HUES48 (cell line): Measurements from ENCODE around the gene SLC35D3.
"Not testable (repeated sequence)": the region's sequence is repeated elsewhere in the genome, so short reads cannot be mapped to it uniquely, and the experiment has no call there.

Source experiments
- H3K27ac ChIP-seq: one replicate; pipeline ENCODE4 v1.7.0; 2013; ENCODE audit warnings: low read depth, low read length, inconsistent platforms
- H3K27me3 ChIP-seq: 2 replicates; pipeline ENCODE4 v1.6.1; 2013; ENCODE audit warnings: mild to moderate bottlenecking, low read length; ENCODE audit not compliant: control insufficient read depth, insufficient read depth
- H3K36me3 ChIP-seq: 2 replicates; pipeline ENCODE4 v1.6.1; 2013; ENCODE audit warnings: low read length; ENCODE audit not compliant: control insufficient read depth, insufficient read depth
- H3K4me1 ChIP-seq: 2 replicates; pipeline ENCODE4 v1.6.1; 2013; ENCODE audit warnings: mild to moderate bottlenecking, low read length; ENCODE audit not compliant: control insufficient read depth, insufficient read depth
- H3K4me3 ChIP-seq: 2 replicates; pipeline ENCODE4 v1.5.1; 2013; ENCODE audit warnings: mild to moderate bottlenecking, low read depth, low read length
- H3K9ac ChIP-seq: 2 replicates; pipeline ENCODE4 v1.6.1; 2013; ENCODE audit warnings: mild to moderate bottlenecking, low read depth, low read length, moderate library complexity
- H3K9me3 ChIP-seq: 2 replicates; pipeline ENCODE4 v1.6.1; 2013; ENCODE audit warnings: low read length; ENCODE audit not compliant: control insufficient read depth, insufficient read depth

The SLC35D3 gene

GRCh38 chr6:136895901-136896300 is 26.2 kb upstream of the SLC35D3 start:
- no peaks in the 10 kb centered on the region for H3K4me1 ChIP-seq
- H3K27me3 ChIP-seq: no peaks in the 10 kb centered on the region
- no peak overlapping the region for H3K9ac ChIP-seq
- no peaks in the 10 kb centered on the region for H3K9me3 ChIP-seq
- no peak overlapping the region for H3K27ac ChIP-seq
- peaks cover 17% of the 10 kb centered on the region for H3K36me3 ChIP-seq
- H3K4me3 ChIP-seq: no peak overlapping the region

- no peak overlapping the region for H3K9ac ChIP-seq
- H3K27me3 ChIP-seq: no peaks in the 10 kb centered on the region
- peaks cover 17% of the 10 kb centered on the region for H3K36me3 ChIP-seq
- no peaks in the 10 kb centered on the region for H3K9me3 ChIP-seq
- no peak overlapping the region for H3K27ac ChIP-seq
- no peak overlapping the region for H3K4me3 ChIP-seq
- no peaks in the 10 kb centered on the region for H3K4me1 ChIP-seq
These were observed 25.0 kb upstream of the SLC35D3 start for GRCh38 chr6:136897071-136897470.

GRCh38 chr6:136901212-136901784 is 20.8 kb upstream of the SLC35D3 start:
- Histone ChIP-seq H3K27me3 (no peaks in the 10 kb centered on the region), H3K4me3 (no peak overlapping the region), H3K9ac (no peak overlapping the region), H3K4me1 (no peaks in the 10 kb centered on the region), H3K27ac (no peak overlapping the region), H3K36me3 (peaks cover 26% of the 10 kb centered on the region), H3K9me3 (no peaks in the 10 kb centered on the region)

- H3K36me3 ChIP-seq: peaks cover 18% of the 10 kb centered on the region
- H3K27me3 ChIP-seq, H3K4me3 ChIP-seq, H3K27ac ChIP-seq, H3K4me1 ChIP-seq, H3K9ac ChIP-seq, H3K9me3 ChIP-seq: not testable (repeated sequence)
These were observed 17.6 kb upstream of the SLC35D3 start for GRCh38 chr6:136904477-136904876.

GRCh38 chr6:136914947-136915346 is 7.2 kb upstream of the SLC35D3 start:
- H3K4me3 ChIP-seq: no peak overlapping the region
- no peaks in the 10 kb centered on the region; the same call in 1 of the 2 replicates for H3K4me1 ChIP-seq
- H3K36me3 ChIP-seq: peaks cover 2% of the 10 kb centered on the region; the same call in 1 of the 2 replicates
- no peaks in the 10 kb centered on the region for H3K9me3 ChIP-seq
- H3K27me3 ChIP-seq: peaks cover 13% of the 10 kb centered on the region
- no peak overlapping the region for H3K27ac ChIP-seq
- H3K9ac ChIP-seq: no peak overlapping the region

GRCh38 chr6:136918706-136919105 is 3.4 kb upstream of the SLC35D3 start:
- no peak overlapping the region for H3K27ac ChIP-seq
- peaks cover 4% of the 10 kb centered on the region; the same call in 1 of the 2 replicates for H3K4me1 ChIP-seq
- H3K27me3 ChIP-seq: peaks cover 51% of the 10 kb centered on the region
- no peak overlapping the region for H3K4me3 ChIP-seq
- no peak overlapping the region for H3K9ac ChIP-seq
- H3K9me3 ChIP-seq: no peaks in the 10 kb centered on the region
- H3K36me3 ChIP-seq: 0 out of 2 replicates have a peak, but pooled peaks cover under 1% of the 10 kb centered on the region

GRCh38 chr6:136920216-136920615 is 1.9 kb upstream of the SLC35D3 start:
- H3K9me3 ChIP-seq: no peaks in the 10 kb centered on the region
- H3K36me3 ChIP-seq: no peaks in the 10 kb centered on the region
- peaks cover 4% of the 10 kb centered on the region; the same call in 1 of the 2 replicates for H3K4me1 ChIP-seq
- H3K9ac ChIP-seq: no peak overlapping the region
- no peak overlapping the region for H3K27ac ChIP-seq
- H3K27me3 ChIP-seq: peaks cover 66% of the 10 kb centered on the region
- H3K4me3 ChIP-seq: peak overlapping the region; percentile 66

GRCh38 chr6:136920671-136921380 is 1.3 kb upstream of the SLC35D3 start:
- Histone ChIP-seq H3K36me3 (no peaks in the 10 kb centered on the region), H3K27me3 (peaks cover 66% of the 10 kb centered on the region), H3K4me1 (peaks cover 4% of the 10 kb centered on the region; the same call in 1 of the 2 replicates), H3K9ac (0 out of 2 replicates have a peak overlapping the region, but pooled peaks have one; percentile 10), H3K4me3 (peak overlapping the region; percentile 66), H3K9me3 (no peaks in the 10 kb centered on the region), H3K27ac (no peak overlapping the region)

GRCh38 chr6:136921381-136921935 is 643 bp upstream of the SLC35D3 start:
- Histone ChIP-seq H3K9me3 (no peaks in the 10 kb centered on the region), H3K4me1 (peaks cover 4% of the 10 kb centered on the region; the same call in 1 of the 2 replicates), H3K4me3 (peak overlapping the region; percentile 66), H3K36me3 (no peaks in the 10 kb centered on the region), H3K9ac (0 out of 2 replicates have a peak overlapping the region, but pooled peaks have one; percentile 10), H3K27me3 (peaks cover 66% of the 10 kb centered on the region), H3K27ac (no peak overlapping the region)

GRCh38 chr6:136922685-136923006 is 545 bp downstream of the SLC35D3 start:
- no peaks in the 10 kb centered on the region for H3K9me3 ChIP-seq
- H3K27ac ChIP-seq: no peak overlapping the region
- H3K4me1 ChIP-seq: peaks cover 4% of the 10 kb centered on the region; the same call in 1 of the 2 replicates
- peaks cover 66% of the 10 kb centered on the region for H3K27me3 ChIP-seq
- peak overlapping the region; percentile 66 for H3K4me3 ChIP-seq
- no peak overlapping the region for H3K9ac ChIP-seq
- no peaks in the 10 kb centered on the region for H3K36me3 ChIP-seq
